Activated CD4-positive, alpha-beta T cell treated with anti-CD3 and anti-CD28 coated beads, Interleukin-2, amount 50 U/mL, for 1 hour (primary cell): ENCODE results near the gene ADRA2C.

Experiments
- DNase-seq: peaks from one replicate; pipeline ENCODE4 v3.0.0-alpha.2; 2020

ADRA2C gene

GRCh38 chr4:3816983-3817960 lies 51.1 kb downstream of the ADRA2C start:
- no peak for DNase-seq
